Caki2 (cell line): ENCODE results near the gene ZNF700. TPM values are rescaled to one million over a fixed set of nuclear protein-coding genes. Genes with fewer than 3 reads are reported as not detected.
"Not testable (repeated sequence)": the region's sequence is repeated elsewhere in the genome, so short reads cannot be mapped to it uniquely, and the experiment has no call there.

Experiments
- DNase-seq: peaks from one replicate; pipeline ENCODE4 v3.0.0-alpha.2; 2015; ENCODE audit warnings: low read depth
- in situ Hi-C: cut with HindIII; loops from 2 replicates; pipeline ENCODE4 v1.10.0; 2016; ENCODE audit warnings: low sequenced_read_pairs, low pct_unique_long_range_greater_than_20kb, mixed read lengths
- total RNA-seq: library from RNA; depleted of rRNA; stranded (reverse); fragments of >200 nt; shearing (Covaris generic); gene quantifications from 2 replicates; pipeline ENCODE4 v1.2.3, GENCODE V29; 2014; ENCODE audit warnings: low replicate concordance; rRNA removed

Gene ZNF700
- total RNA-seq, 1 experiment from 2014 or later: 11.5 TPM

GRCh38 chr19:11978492-11979100 is 53.7 kb downstream of the ZNF700 start:
- no peak for DNase-seq
- in situ Hi-C loops: no loop called here

GRCh38 chr19:11979527-11979926 is 54.6 kb downstream of the ZNF700 start:
- no peak for DNase-seq
- in situ Hi-C loops: no loop called here

- in situ Hi-C loops: no loop called here
- DNase-seq: peak; percentile 14
Measured at GRCh38 chr19:11982526-11982925, 57.6 kb downstream of the ZNF700 start.

- in situ Hi-C loops: no loop called here
- no peak for DNase-seq
Measured at GRCh38 chr19:11984986-11985385, 60.1 kb downstream of the ZNF700 start.

GRCh38 chr19:11986754-11987153 is 61.8 kb downstream of the ZNF700 start:
- in situ Hi-C loops: no loop called here

GRCh38 chr19:11987405-11988281 is 62.7 kb downstream of the ZNF700 start:
- in situ Hi-C loops: no loop called here
- peak; percentile 88 for DNase-seq

More at GRCh38 chr19:11986754-11987153, 61.8 kb downstream of the ZNF700 start:
- no peak for DNase-seq

- in situ Hi-C loops: no loop called here
- DNase-seq: no peak
Measured at GRCh38 chr19:11989112-11989456, 64.2 kb downstream of the ZNF700 start.

GRCh38 chr19:11991921-11992320 is 67.0 kb downstream of the ZNF700 start:
- DNase-seq, in situ Hi-C loops: not testable (repeated sequence)

- in situ Hi-C loops: no loop called here
- no peak for DNase-seq
Measured at GRCh38 chr19:11995174-11995573, 70.3 kb downstream of the ZNF700 start.

Other genes starting within 250 kb of the ZNF700 start
- 6.7 and 17.6 TPM in 2 replicates for gene ZNF823, start 186.2 kb upstream of the ZNF700 start, total RNA-seq
- gene ZNF441, start 158.1 kb upstream of the ZNF700 start, total RNA-seq: 2.1 and 6.5 TPM in 2 replicates
- 0.41 TPM in 1 of 2 replicates, not detected in the other for gene ZNF491, start 126.6 kb upstream of the ZNF700 start, total RNA-seq
- gene ZNF440, start 110.8 kb upstream of the ZNF700 start, total RNA-seq: 3.2 and 5.7 TPM in 2 replicates
- gene ZNF439, start 76.4 kb upstream of the ZNF700 start, total RNA-seq: not detected in 2 replicates
- 8.3 and 14.0 TPM in 2 replicates for gene ZNF69, start 37.3 kb upstream of the ZNF700 start, total RNA-seq
- gene ZNF763, start 39.9 kb downstream of the ZNF700 start, total RNA-seq: 7.0 TPM in 1 of 2 replicates, not detected in the other
- 0.20 TPM in 1 of 2 replicates, not detected in the other for gene ZNF433, start 110.6 kb downstream of the ZNF700 start, total RNA-seq
- gene ZNF878, start 127.9 kb downstream of the ZNF700 start, total RNA-seq: 0.67 TPM in 1 of 2 replicates, not detected in the other
- 0.24 TPM in 1 of 2 replicates, not detected in the other for gene ZNF844, start 139.6 kb downstream of the ZNF700 start, total RNA-seq
- gene ZNF20, start 215.2 kb downstream of the ZNF700 start, total RNA-seq: 3.4 and 20.8 TPM in 2 replicates
- not detected in 2 replicates for gene ZNF625, start 231.6 kb downstream of the ZNF700 start, total RNA-seq
- 1.1 and 6.6 TPM in 2 replicates for gene ZNF136, start 238.0 kb downstream of the ZNF700 start, total RNA-seq